IMR-90 (cell line): ENCODE results near the gene A4GNT. TPM values are rescaled to one million over a fixed set of nuclear protein-coding genes. Genes with fewer than 3 reads are reported as not detected.

Source experiments
- ATAC-seq: fragments of 200-7000 bp; cut with Tn5 transposase; 2 replicates; pipeline ENCODE4 v1.9.1; 2020; ENCODE audit warnings: low read depth, mild to moderate bottlenecking, moderate library complexity
- BruUV-seq: library from RNA; stranded (reverse); fragments of 400-500 nt; replicated peaks from 2 replicates; lab custom pipeline; 2021; lab: Mats Ljungman, UMichigan
- CTCF ChIA-PET: fragments of 300-600 bp; formaldehyde crosslinking; extraction: SDS; loops from one replicate; lab custom pipeline; 2021; ENCODE audit warnings: antibody characterized with exemption; lab: Yijun Ruan, JAX
- POLR2A ChIA-PET: fragments of 300-600 bp; sonication (Branson Sonifier 250); formaldehyde crosslinking; loops from one replicate; lab custom pipeline; 2022; ENCODE audit warnings: antibody characterized with exemption; ENCODE audit not compliant: unreplicated experiment; lab: Charles Lee
- DNase-seq: peaks from one replicate; pipeline ENCODE4 v3.0.0; 2013
- H2AFZ ChIP-seq: replicated peaks from 2 replicates; pipeline ENCODE3; 2013; ENCODE audit warnings: low read length, mild to moderate bottlenecking; ENCODE audit not compliant: poor library complexity
- H2AK5ac ChIP-seq: 2 replicates; pipeline ENCODE4 v1.6.1; 2013; ENCODE audit warnings: low read depth, low read length, inconsistent platforms
- H2AK9ac ChIP-seq: replicated peaks from 2 replicates; pipeline ENCODE3; 2013; ENCODE audit warnings: mild to moderate bottlenecking, low read depth, low read length, moderate library complexity; ENCODE audit not compliant: poor library complexity
- H2BK120ac ChIP-seq: 2 replicates; pipeline ENCODE4 v1.6.1; 2013; ENCODE audit warnings: low read depth, low read length, inconsistent platforms
- H2BK15ac ChIP-seq: 3 replicates; pipeline ENCODE4 v1.6.1; 2013; ENCODE audit warnings: low read depth, low read length, inconsistent platforms
- H2BK20ac ChIP-seq: 2 replicates; pipeline ENCODE4 v1.6.1; 2013; ENCODE audit warnings: low read depth, mild to moderate bottlenecking, inconsistent platforms, low read length, moderate library complexity
- H2BK5ac ChIP-seq: 2 replicates; pipeline ENCODE4 v1.6.1; 2013; ENCODE audit warnings: mild to moderate bottlenecking, low read depth, low read length, inconsistent platforms; ENCODE audit not compliant: poor library complexity, severe bottlenecking
- H3K14ac ChIP-seq: replicated peaks from 2 replicates; pipeline ENCODE4 v1.6.1; 2013; ENCODE audit warnings: low read depth, low read length, inconsistent platforms
- H3K18ac ChIP-seq: 2 replicates; pipeline ENCODE4 v1.6.1; 2013; ENCODE audit warnings: low read depth, low read length, control low read depth
- H3K23ac ChIP-seq: 2 replicates; pipeline ENCODE4 v1.6.1; 2013; ENCODE audit warnings: low read depth, low read length, inconsistent platforms
- H3K27ac ChIP-seq: 2 replicates; pipeline ENCODE4 v1.5.1; 2013; ENCODE audit warnings: mild to moderate bottlenecking, control low read depth, low read length; ENCODE audit not compliant: insufficient read depth
- H3K27me3 ChIP-seq: 2 replicates; pipeline ENCODE4 v1.6.1; 2013; ENCODE audit warnings: low read length; ENCODE audit not compliant: control insufficient read depth, insufficient read depth
- H3K36me3 ChIP-seq: 2 replicates; pipeline ENCODE4 v1.6.1; 2013; ENCODE audit warnings: low read length, mixed read lengths; ENCODE audit not compliant: control insufficient read depth, insufficient read depth
- H3K4ac ChIP-seq: 2 replicates; pipeline ENCODE4 v1.6.1; 2013; ENCODE audit warnings: low read depth, low read length, inconsistent platforms
- H3K4me1 ChIP-seq: 2 replicates; pipeline ENCODE4 v1.6.1; 2013; ENCODE audit warnings: low read length, mixed read lengths; ENCODE audit not compliant: control insufficient read depth, insufficient read depth
- H3K4me2 ChIP-seq: 2 replicates; pipeline ENCODE4 v1.6.1; 2013; ENCODE audit warnings: low read depth, mild to moderate bottlenecking, control low read depth, low read length, moderate library complexity
- H3K4me3 ChIP-seq: 2 replicates; pipeline ENCODE4 v1.5.1; 2013; ENCODE audit warnings: low read depth, mild to moderate bottlenecking, control low read depth, low read length, moderate library complexity; ENCODE audit not compliant: insufficient read depth
- H3K56ac ChIP-seq: 2 replicates; pipeline ENCODE4 v1.6.1; 2013; ENCODE audit warnings: low read length, inconsistent platforms; ENCODE audit not compliant: insufficient read depth; ENCODE audit errors: extremely low read depth
- H3K79me1 ChIP-seq, 2 experiments: 2 replicates each; pipeline ENCODE4 v1.6.1; 2013; ENCODE audit warnings: low read length in 2 of 2, inconsistent platforms in 1 of 2, low read depth in 1 of 2
- H3K9ac ChIP-seq: 2 replicates; pipeline ENCODE4 v1.6.1; 2013; ENCODE audit warnings: low read depth, low read length, control low read depth
- H3K9me1 ChIP-seq: 2 replicates; pipeline ENCODE4 v1.6.1; 2013; ENCODE audit warnings: low read length, inconsistent platforms; ENCODE audit not compliant: insufficient read depth
- H3K9me3 ChIP-seq: 2 replicates; pipeline ENCODE4 v1.6.1; 2013; ENCODE audit warnings: low read length; ENCODE audit not compliant: control insufficient read depth, insufficient read depth
- H4K20me1 ChIP-seq: 2 replicates; pipeline ENCODE4 v1.6.1; 2013; ENCODE audit warnings: low read length, inconsistent platforms; ENCODE audit not compliant: insufficient read depth
- H4K5ac ChIP-seq: 2 replicates; pipeline ENCODE4 v1.6.1; 2013; ENCODE audit warnings: mild to moderate bottlenecking, low read depth, low read length, control low read depth
- H4K8ac ChIP-seq, 2 experiments: 2 replicates each; pipeline ENCODE4 v1.6.1; 2013; ENCODE audit warnings: low read depth in 2 of 2, low read length in 2 of 2, control low read depth in 1 of 2, inconsistent platforms in 1 of 2
- H4K91ac ChIP-seq: 2 replicates; pipeline ENCODE4 v1.6.1; 2013; ENCODE audit warnings: low read depth, low read length, inconsistent platforms; ENCODE audit not compliant: insufficient read depth
- BHLHE40 ChIP-seq: fragments of 150-350 bp; IDR thresholded peaks from 2 replicates; pipeline ENCODE4 v1.6.1; 2016; ENCODE audit warnings: mild to moderate bottlenecking, low read depth, low read length
- CEBPB ChIP-seq: IDR thresholded peaks from 2 replicates; pipeline ENCODE4 v1.6.1; 2012; ENCODE audit warnings: low read depth, low read length, improper control_type of control experiment
- MAFK ChIP-seq: IDR thresholded peaks from 2 replicates; pipeline ENCODE4 v1.6.1; 2012; ENCODE audit warnings: low read depth, low read length, improper control_type of control experiment
- RAD21 ChIP-seq: IDR thresholded peaks from 2 replicates; pipeline ENCODE4 v1.6.1; 2012; ENCODE audit warnings: low read length, improper control_type of control experiment
- RCOR1 ChIP-seq: IDR thresholded peaks from 2 replicates; pipeline ENCODE4 v1.6.1; 2012; ENCODE audit warnings: mild to moderate bottlenecking, low read length, improper control_type of control experiment; ENCODE audit not compliant: insufficient replicate concordance
- SMC3 ChIP-seq: fragments of 150-350 bp; IDR thresholded peaks from 2 replicates; pipeline ENCODE4 v1.6.1; 2016; ENCODE audit warnings: low read depth, mild to moderate bottlenecking, antibody characterized with exemption, low read length, moderate library complexity
- USF2 ChIP-seq: fragments of 150-350 bp; IDR thresholded peaks from 2 replicates; pipeline ENCODE4 v1.6.1; 2017; ENCODE audit warnings: mild to moderate bottlenecking, antibody characterized with exemption, low read length, low read depth
- dilution Hi-C: fragments of 300-500 bp; cut with HindIII; formaldehyde crosslinking; loops from one replicate; pipeline ENCODE4 v1.14.3; 2018; ENCODE audit warnings: low sequenced_read_pairs; ENCODE audit not compliant: unreplicated experiment
- in situ Hi-C: fragments of 300-500 bp; cut with MboI; formaldehyde crosslinking; loops from 3 replicates; pipeline ENCODE4 v1.14.3; 2019; ENCODE audit warnings: low sequenced_read_pairs, inconsistent platforms, mixed read lengths
- intact Hi-C: fragments of 100-400 bp; cut with micrococcal nuclease; formaldehyde crosslinking; loops from 2 replicates; pipeline ENCODE4 v1.10.0; 2022
- polyA plus RNA-seq, 3 experiments: library from polyadenylated mRNA; depleted of rRNA; stranded (reverse); fragments of >200 nt; gene quantifications; 2 replicates each; pipeline ENCODE4 v1.2.3, GENCODE V29; 2012; ENCODE audit warnings: low replicate concordance in 1 of 3
- total RNA-seq: library from RNA; depleted of rRNA; stranded (reverse); fragments of >200 nt; gene quantifications from 2 replicates; pipeline ENCODE4 v1.2.3, GENCODE V29; 2012

The A4GNT gene
- total and polyA plus RNA-seq, 2 of the 4 experiments (the other 2 are of a cell fraction): not detected

GRCh38 chr3:138140940-138141339 is 8.8 kb upstream of the A4GNT start:
- Histone ChIP-seq H2BK120ac (0 out of 2 replicates have a peak overlapping the region, but pooled peaks have one; percentile 26), H3K79me1 (no peaks in the 10 kb centered on the region), H2BK15ac (no peak overlapping the region), H4K91ac (no peak overlapping the region), H3K36me3 (no peaks in the 10 kb centered on the region), H3K56ac (no peak overlapping the region), H2AK9ac (no peak overlapping the region), H2BK20ac (no peak overlapping the region), H2AFZ (no peak overlapping the region), H3K23ac (no peak overlapping the region), H4K5ac (no peak overlapping the region), H3K4me2 (no peak overlapping the region), H2AK5ac (no peak overlapping the region), H3K4me3 (no peak overlapping the region), H3K14ac (no peak overlapping the region), H3K18ac (no peak overlapping the region), H2BK5ac (no peak overlapping the region), H3K4me1 (peaks cover 3% of the 10 kb centered on the region), H4K20me1 (no peaks in the 10 kb centered on the region), H3K27me3 (peaks cover 7% of the 10 kb centered on the region), H3K27ac (no peak overlapping the region), H3K4ac (0 out of 2 replicates have a peak overlapping the region, but pooled peaks have one; percentile 31), H3K9me1 (no peaks in the 10 kb centered on the region), H4K8ac (no peak overlapping the region), H3K9ac (no peak overlapping the region), H3K9me3 (no peaks in the 10 kb centered on the region)
- CTCF ChIA-PET: no interaction called here
- dilution Hi-C loops (no loop called here), intact Hi-C loops (no loop called here), in situ Hi-C loops (no loop called here)
- TF ChIP-seq CEBPB (no peak), MAFK (no peak), RAD21 (no peak), USF2 (no peak), BHLHE40 (no peak), RCOR1 (no peak), SMC3 (no peak)
- ATAC-seq (no peak), DNase-seq (no peak)
- BruUV-seq: no TSS peak
- POLR2A ChIA-PET: interaction anchor here (0.7 kb wide), 1 partner anchor 13 kb away, joined by 3 read pairs; no protein-coding TSS in a partner anchor
